HUES48 (cell line): ENCODE data around the gene FSHR.

ENCODE experiments used
- H3K27ac ChIP-seq: one replicate; pipeline ENCODE4 v1.7.0; 2013; ENCODE audit warnings: low read depth, low read length, inconsistent platforms
- H3K27me3 ChIP-seq: 2 replicates; pipeline ENCODE4 v1.6.1; 2013; ENCODE audit warnings: mild to moderate bottlenecking, low read length; ENCODE audit not compliant: control insufficient read depth, insufficient read depth
- H3K36me3 ChIP-seq: 2 replicates; pipeline ENCODE4 v1.6.1; 2013; ENCODE audit warnings: low read length; ENCODE audit not compliant: control insufficient read depth, insufficient read depth
- H3K4me1 ChIP-seq: 2 replicates; pipeline ENCODE4 v1.6.1; 2013; ENCODE audit warnings: mild to moderate bottlenecking, low read length; ENCODE audit not compliant: control insufficient read depth, insufficient read depth
- H3K4me3 ChIP-seq: 2 replicates; pipeline ENCODE4 v1.5.1; 2013; ENCODE audit warnings: mild to moderate bottlenecking, low read depth, low read length
- H3K9ac ChIP-seq: 2 replicates; pipeline ENCODE4 v1.6.1; 2013; ENCODE audit warnings: mild to moderate bottlenecking, low read depth, low read length, moderate library complexity
- H3K9me3 ChIP-seq: 2 replicates; pipeline ENCODE4 v1.6.1; 2013; ENCODE audit warnings: low read length; ENCODE audit not compliant: control insufficient read depth, insufficient read depth

FSHR gene

DNA sequence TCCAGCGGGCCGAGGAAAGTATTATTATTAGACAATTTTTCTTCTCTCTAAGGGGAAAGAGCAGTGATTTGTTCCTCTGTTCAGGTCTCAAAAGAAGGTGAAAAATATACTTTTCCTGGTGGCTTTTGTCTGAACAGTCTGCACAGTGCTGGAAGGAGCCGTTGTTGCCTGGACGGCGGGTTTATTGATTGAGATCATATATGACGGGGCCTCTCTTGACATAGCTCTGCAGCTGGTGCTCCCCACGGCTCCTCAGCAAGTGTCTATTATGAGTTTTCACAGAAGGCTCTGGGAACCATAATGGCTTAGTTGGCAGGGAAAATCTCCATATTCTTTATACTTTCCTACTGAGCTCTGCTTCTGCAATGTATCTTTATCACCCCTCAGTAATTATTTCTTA, 42.9 kb downstream of the FSHR start:
- no peaks in the 10 kb centered on the region for H3K9me3 ChIP-seq
- H3K36me3 ChIP-seq: no peaks in the 10 kb centered on the region
- H3K27me3 ChIP-seq: no peaks in the 10 kb centered on the region
- no peak overlapping the region for H3K4me3 ChIP-seq
- H3K4me1 ChIP-seq: no peaks in the 10 kb centered on the region
- H3K9ac ChIP-seq: no peak overlapping the region
- H3K27ac ChIP-seq: no peak overlapping the region

- no peaks in the 10 kb centered on the region for H3K4me1 ChIP-seq
- H3K9ac ChIP-seq: no peak overlapping the region
- no peaks in the 10 kb centered on the region for H3K36me3 ChIP-seq
- H3K27ac ChIP-seq: no peak overlapping the region
- no peak overlapping the region for H3K4me3 ChIP-seq
- H3K27me3 ChIP-seq: no peaks in the 10 kb centered on the region
- no peaks in the 10 kb centered on the region for H3K9me3 ChIP-seq
These were observed 43.3 kb downstream of the FSHR start for GRCh38 chr2:49111006-49111405.

GRCh38 chr2:49110571-49110970, 43.7 kb downstream of the FSHR start:
- Histone ChIP-seq H3K9ac (no peak overlapping the region), H3K4me3 (no peak overlapping the region), H3K4me1 (no peaks in the 10 kb centered on the region), H3K9me3 (no peaks in the 10 kb centered on the region), H3K36me3 (no peaks in the 10 kb centered on the region), H3K27me3 (no peaks in the 10 kb centered on the region), H3K27ac (no peak overlapping the region)

GRCh38 chr2:49108851-49109250, 45.5 kb downstream of the FSHR start:
- Histone ChIP-seq H3K4me3 (no peak overlapping the region), H3K27ac (no peak overlapping the region), H3K9me3 (no peaks in the 10 kb centered on the region), H3K9ac (no peak overlapping the region), H3K4me1 (no peaks in the 10 kb centered on the region), H3K36me3 (no peaks in the 10 kb centered on the region), H3K27me3 (no peaks in the 10 kb centered on the region)

DNA sequence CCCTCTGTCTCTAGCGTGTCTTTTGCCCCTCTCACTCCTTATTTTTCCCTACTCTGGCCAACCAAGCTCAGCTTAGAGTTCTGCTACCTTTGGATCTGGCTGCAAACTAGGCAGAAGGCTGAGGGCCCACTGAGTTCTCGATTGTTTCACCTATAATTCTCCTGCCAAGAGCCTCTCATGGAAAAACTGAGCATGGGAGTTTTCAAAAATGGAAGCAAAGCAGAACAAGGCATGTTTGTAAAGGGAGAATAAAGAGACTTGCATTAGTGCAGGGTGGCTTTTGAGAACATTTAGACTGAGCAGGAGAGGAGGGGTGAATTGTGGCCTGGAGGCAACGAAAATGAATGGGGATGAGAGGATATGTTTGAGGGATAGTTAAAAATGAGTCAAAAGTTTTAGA, 45.9 kb downstream of the FSHR start:
- H3K36me3 ChIP-seq: no peaks in the 10 kb centered on the region
- H3K9me3 ChIP-seq: no peaks in the 10 kb centered on the region
- no peaks in the 10 kb centered on the region for H3K27me3 ChIP-seq
- H3K4me3 ChIP-seq: no peak overlapping the region
- no peak overlapping the region for H3K9ac ChIP-seq
- H3K27ac ChIP-seq: no peak overlapping the region
- H3K4me1 ChIP-seq: no peaks in the 10 kb centered on the region

DNA sequence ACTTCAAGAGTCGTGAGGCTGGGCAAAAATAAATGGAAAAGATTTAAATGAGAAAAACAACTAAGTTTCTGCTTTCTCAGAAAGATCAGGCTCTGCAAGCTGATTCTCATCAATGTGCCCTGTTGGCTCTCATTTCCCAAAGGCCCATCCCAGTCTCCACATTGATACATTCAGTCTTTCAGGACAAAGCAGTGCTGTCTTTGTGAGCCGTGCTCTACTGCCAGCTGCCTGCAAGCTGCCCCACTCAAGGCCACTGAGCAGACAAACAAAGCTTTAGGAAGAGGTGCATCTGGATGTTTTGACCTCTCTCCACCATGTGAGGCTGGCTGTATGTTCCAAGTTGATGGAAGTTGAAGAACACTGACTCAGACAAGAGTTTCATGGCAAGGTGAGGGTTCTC, 48.8 kb downstream of the FSHR start:
- H3K36me3 ChIP-seq: no peaks in the 10 kb centered on the region
- no peak overlapping the region for H3K4me3 ChIP-seq
- no peaks in the 10 kb centered on the region for H3K4me1 ChIP-seq
- H3K27ac ChIP-seq: no peak overlapping the region
- no peaks in the 10 kb centered on the region for H3K27me3 ChIP-seq
- no peaks in the 10 kb centered on the region for H3K9me3 ChIP-seq
- H3K9ac ChIP-seq: no peak overlapping the region

GRCh38 chr2:49102146-49102545, 52.2 kb downstream of the FSHR start:
- H3K4me1 ChIP-seq: no peaks in the 10 kb centered on the region
- H3K36me3 ChIP-seq: no peaks in the 10 kb centered on the region
- no peak overlapping the region for H3K27ac ChIP-seq
- H3K27me3 ChIP-seq: no peaks in the 10 kb centered on the region
- H3K4me3 ChIP-seq: no peak overlapping the region
- no peak overlapping the region for H3K9ac ChIP-seq
- H3K9me3 ChIP-seq: no peaks in the 10 kb centered on the region

DNA sequence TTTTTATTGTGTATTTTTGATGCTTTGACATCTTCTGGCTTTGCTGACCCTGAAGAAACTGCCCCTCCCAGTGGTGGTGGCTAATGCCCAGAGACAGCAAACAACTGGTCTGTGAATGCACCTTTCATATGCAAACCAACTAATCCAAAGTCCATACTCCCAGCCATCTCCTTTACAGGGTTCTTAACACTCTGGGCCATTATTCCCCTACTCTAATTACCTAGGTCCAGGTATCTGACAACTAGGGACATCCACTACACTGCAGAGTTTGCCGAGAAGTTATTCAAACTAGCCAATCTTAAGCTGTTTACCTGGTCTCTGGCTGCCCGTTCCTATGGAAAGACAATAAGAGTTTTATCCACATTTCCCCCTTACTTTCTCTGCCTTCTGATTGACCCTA, 73.6 kb downstream of the FSHR start:
- no peak overlapping the region for H3K9ac ChIP-seq
- peak overlapping the region; percentile 0 for H3K27ac ChIP-seq
- H3K4me1 ChIP-seq: peaks cover 10% of the 10 kb centered on the region
- H3K4me3 ChIP-seq: no peak overlapping the region
- no peaks in the 10 kb centered on the region for H3K36me3 ChIP-seq
- peaks cover 8% of the 10 kb centered on the region for H3K9me3 ChIP-seq
- no peaks in the 10 kb centered on the region for H3K27me3 ChIP-seq

- H3K4me1 ChIP-seq: no peaks in the 10 kb centered on the region
- H3K9ac ChIP-seq: no peak overlapping the region
- H3K36me3 ChIP-seq: no peaks in the 10 kb centered on the region
- H3K27ac ChIP-seq: no peak overlapping the region
- H3K4me3 ChIP-seq: no peak overlapping the region
- no peaks in the 10 kb centered on the region for H3K9me3 ChIP-seq
- H3K27me3 ChIP-seq: no peaks in the 10 kb centered on the region
These were observed 83.6 kb downstream of the FSHR start for GRCh38 chr2:49070716-49071115.

DNA sequence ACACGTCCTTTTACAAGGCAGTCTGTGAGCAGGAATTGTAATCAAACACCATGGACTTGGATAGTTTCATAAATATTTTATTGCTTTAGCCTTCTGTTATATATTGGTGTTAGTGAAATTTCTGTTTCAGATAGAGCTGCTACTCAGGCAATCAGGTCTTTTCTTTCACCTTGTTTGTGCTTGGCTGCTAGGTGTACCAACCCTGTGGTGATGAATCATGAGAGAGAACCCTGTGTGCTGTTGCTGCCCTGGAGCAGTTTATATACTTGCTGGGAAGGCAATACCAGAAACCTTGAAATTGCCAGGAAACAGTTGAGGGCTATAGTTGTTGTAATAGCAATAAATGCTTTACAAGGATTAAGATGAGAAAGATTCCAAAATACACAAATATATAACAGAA, 84.5 kb downstream of the FSHR start:
- Histone ChIP-seq H3K9me3 (no peaks in the 10 kb centered on the region), H3K36me3 (no peaks in the 10 kb centered on the region), H3K27ac (no peak overlapping the region), H3K4me1 (no peaks in the 10 kb centered on the region), H3K9ac (no peak overlapping the region), H3K4me3 (no peak overlapping the region), H3K27me3 (no peaks in the 10 kb centered on the region)

DNA sequence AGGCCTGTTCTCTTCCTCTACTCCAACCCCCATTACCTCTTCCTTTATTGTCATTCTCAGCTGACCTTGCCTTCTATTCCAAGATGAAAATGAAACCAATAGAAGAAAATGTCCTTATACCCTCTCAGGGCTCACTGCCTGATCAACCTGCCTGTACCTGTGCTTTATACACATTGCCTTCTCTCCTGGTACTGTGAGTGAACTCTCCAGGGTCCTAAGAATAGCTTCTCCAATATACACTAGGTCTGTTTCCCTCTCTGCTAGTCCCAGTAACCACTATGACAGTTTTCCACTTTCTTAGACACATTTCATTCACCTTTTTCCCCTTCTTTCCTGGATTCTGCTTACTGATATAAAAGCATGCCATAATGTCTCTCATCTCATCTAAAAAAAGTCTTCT, 85.7 kb downstream of the FSHR start:
- Histone ChIP-seq H3K9ac (no peak overlapping the region), H3K27ac (no peak overlapping the region), H3K4me3 (no peak overlapping the region), H3K4me1 (no peaks in the 10 kb centered on the region), H3K36me3 (no peaks in the 10 kb centered on the region), H3K9me3 (no peaks in the 10 kb centered on the region), H3K27me3 (no peaks in the 10 kb centered on the region)

- Histone ChIP-seq H3K9ac (no peak overlapping the region), H3K27ac (no peak overlapping the region), H3K9me3 (no peaks in the 10 kb centered on the region), H3K36me3 (no peaks in the 10 kb centered on the region), H3K4me1 (peaks cover 3% of the 10 kb centered on the region), H3K27me3 (no peaks in the 10 kb centered on the region), H3K4me3 (no peak overlapping the region)
These were observed 86.3 kb downstream of the FSHR start for GRCh38 chr2:49067971-49068370.
